Heart right ventricle (tissue), 16 donors: ENCODE results near the gene CES3. TPM values are rescaled to one million over a fixed set of nuclear protein-coding genes. Genes with fewer than 3 reads are reported as not detected.

Experiments used
- ATAC-seq, 8 donors: fragments of 200-7000 bp; cut with Tn5 transposase; one replicate each; pipeline ENCODE4 v1.9.1; 2020; ENCODE audit warnings: mild to moderate bottlenecking in 8 of 8, moderate library complexity in 8 of 8, moderate number of reproducible peaks in 1 of 8
- DNase-seq, 2 donors: peaks; one replicate each; pipeline ENCODE4 v3.0.0-alpha.2; 2020
- H3K27ac ChIP-seq, 10 donors: fragments of 200-600 bp; sonication (generic) in 2 of 10; one replicate each; pipeline versions ENCODE4 v1.5.0 to v1.8.0; 2020 to 2022; ENCODE audit warnings: mild to moderate bottlenecking in 3 of 10
- H3K27me3 ChIP-seq, 7 donors: fragments of 200-600 bp; one replicate each; pipeline ENCODE4 v1.8.0; 2021 to 2022; ENCODE audit warnings: mild to moderate bottlenecking in 2 of 7
- H3K36me3 ChIP-seq, 9 donors: fragments of 200-600 bp; sonication (generic) in 1 of 9; one replicate each; pipeline versions ENCODE4 v1.5.0 to v1.8.0; 2020 to 2022; ENCODE audit warnings: mild to moderate bottlenecking in 2 of 9
- H3K4me1 ChIP-seq, 9 donors: fragments of 200-600 bp; sonication (generic) in 1 of 9; one replicate each; pipeline versions ENCODE4 v1.5.0 to v1.8.0; 2020 to 2022; ENCODE audit warnings: mild to moderate bottlenecking in 4 of 9
- H3K4me3 ChIP-seq, 10 donors: fragments of 200-600 bp; sonication (generic) in 2 of 10; one replicate each; pipeline versions ENCODE4 v1.5.0 to v1.8.0; 2020 to 2022; ENCODE audit warnings: mild to moderate bottlenecking in 7 of 10, moderate library complexity in 2 of 10
- H3K9me3 ChIP-seq, 11 donors: fragments of 200-600 bp in 10 of 11; sonication (generic) in 2 of 11; one replicate each; pipeline versions ENCODE4 v1.5.0 to v1.8.0; 2013 to 2022; ENCODE audit warnings: mild to moderate bottlenecking in 2 of 11, control low read depth in 1 of 11, moderate library complexity in 1 of 11
- WGBS, 2 donors: extraction: QIAGEN DNeasy Blood & Tissue Kit; methylation state at CpG; one replicate each; pipeline ENCODE4 v1.1.7; 2013; ENCODE audit warnings: inconsistent platforms in 1 of 2; 5-methylcytosine and 5-hydroxymethylcytosine counted together
- intact Hi-C, 10 donors: fragments of 100-400 bp; cut with DNase I; formaldehyde crosslinking; loops; one replicate each; pipeline versions ENCODE4 v1.11.1 to v1.14.2; 2022
- polyA plus RNA-seq, 2 donors: library from polyadenylated mRNA; stranded (reverse); fragments of 200-250 nt; gene quantifications; one replicate each; pipeline ENCODE4 v1.2.3, GENCODE V29; 2013
- total RNA-seq, 10 donors: library from RNA; stranded (reverse); fragmentation: NEBNext Ultra II Directional in 3 of 10; extraction: Animal tissue kit (Norgen Biotek cat#: 25700) in 3 of 10; gene quantifications; one replicate each; pipeline versions ENCODE4 v1.2.1 to v1.2.4, GENCODE V29; 2021 to 2023
- TF ChIP-seq, protein P1 (sequence below), 9 donors: fragments of 200-600 bp; sonication (generic) in 2 of 9; IDR thresholded peaks; one replicate each; pipeline versions ENCODE4 v1.5.0 to v1.8.0; 2021 to 2022; ENCODE audit warnings: antibody characterized with exemption in 9 of 9, mild to moderate bottlenecking in 5 of 9, moderate library complexity in 1 of 9
- donor health status: Arrhythmogenic right ventricular cardiomyopathy.
- donor health status: ischemic (EF 13 %, LVEDD 7.1; RV severe dilation, severe dysfunction).
- donor health status: healthy with polysubstance abuse.
- donor health status: DM: no; HTN: yes; CAD: no.
- donor health status: DM: no; HTN: no; CAD: no.
- donor health status: ischemic (EF 25% LVEDD 6.9; RV normal size, moderate dysfunction).
- donor health status: ischemic (EF 25% LVEDD 5.7; RV mildly dilated, moderate dysfunction).
- donor health status: healthy.
- donor health status: DM: yes; HTN: yes; CAD: no.
- donor health status: Ischemic cardiomyopathy.
- donor health status: ischemic (EF 35%, LVEDD 5.7; RV mildly dilated, moderate dysfunction).
- donor health status: nonischemic (EF 11% LVEDD 7.7; RV severe dilation, severe dysfunction).
- donor health status: DM: yes; HTN: yes; CAD: no.
- donor health status: PGD.
- donor health status: ischemic (EF 29% LVEDD 5.4; RV normal size, mild dysfunction).
- donor health status: nonischemic (EF 23%, LVEDD 6.1; RV moderate dilation, normal function).

CES3 gene
- total and polyA plus RNA-seq, 12 donors = 0.07 to 2.8 (median 1.1) TPM

DNA sequence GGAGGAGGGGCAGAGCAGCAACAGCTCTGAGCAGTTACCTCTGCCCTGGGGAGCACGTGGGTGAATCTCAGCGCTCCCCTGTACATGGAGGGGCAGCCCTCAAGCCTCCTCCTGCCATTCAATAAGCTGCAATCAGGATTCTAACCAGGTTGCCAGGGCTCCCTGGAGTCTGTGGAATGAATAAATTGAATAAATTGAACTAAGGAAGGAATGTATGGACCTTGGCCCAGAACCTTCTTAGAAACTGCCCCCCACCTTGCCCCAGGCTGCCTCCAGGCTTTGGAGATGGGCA is 40.8 kb upstream of the CES3 start:
- TF ChIP-seq, protein P1, sequence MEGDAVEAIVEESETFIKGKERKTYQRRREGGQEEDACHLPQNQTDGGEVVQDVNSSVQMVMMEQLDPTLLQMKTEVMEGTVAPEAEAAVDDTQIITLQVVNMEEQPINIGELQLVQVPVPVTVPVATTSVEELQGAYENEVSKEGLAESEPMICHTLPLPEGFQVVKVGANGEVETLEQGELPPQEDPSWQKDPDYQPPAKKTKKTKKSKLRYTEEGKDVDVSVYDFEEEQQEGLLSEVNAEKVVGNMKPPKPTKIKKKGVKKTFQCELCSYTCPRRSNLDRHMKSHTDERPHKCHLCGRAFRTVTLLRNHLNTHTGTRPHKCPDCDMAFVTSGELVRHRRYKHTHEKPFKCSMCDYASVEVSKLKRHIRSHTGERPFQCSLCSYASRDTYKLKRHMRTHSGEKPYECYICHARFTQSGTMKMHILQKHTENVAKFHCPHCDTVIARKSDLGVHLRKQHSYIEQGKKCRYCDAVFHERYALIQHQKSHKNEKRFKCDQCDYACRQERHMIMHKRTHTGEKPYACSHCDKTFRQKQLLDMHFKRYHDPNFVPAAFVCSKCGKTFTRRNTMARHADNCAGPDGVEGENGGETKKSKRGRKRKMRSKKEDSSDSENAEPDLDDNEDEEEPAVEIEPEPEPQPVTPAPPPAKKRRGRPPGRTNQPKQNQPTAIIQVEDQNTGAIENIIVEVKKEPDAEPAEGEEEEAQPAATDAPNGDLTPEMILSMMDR (IDR thresholded peaks at IDR 0.05) = no peak
- Histone ChIP-seq H3K27ac (peak overlapping the region; percentile 44 to 97 (median 84)), H3K4me1 (peaks cover 7 to 61% (median 24%) of the 10 kb centered on the region in 9 donors), H3K4me3 (no peak overlapping the region), H3K27me3 (peaks cover 0 to 49% (median 21%) of the 10 kb centered on the region in 7 donors), H3K36me3 (peaks cover 0 to 14% (median 0%) of the 10 kb centered on the region in 9 donors), H3K9me3 (no peaks in the 10 kb centered on the region)
- no peak for DNase-seq
- 26 to 56% methylated on average over 2 of the region's 2 CpGs for WGBS, 2 donors
- intact Hi-C loops = no loop called here
- peak in 3 of 8 donors; percentile 0 to 21 (median 2) for ATAC-seq

DNA sequence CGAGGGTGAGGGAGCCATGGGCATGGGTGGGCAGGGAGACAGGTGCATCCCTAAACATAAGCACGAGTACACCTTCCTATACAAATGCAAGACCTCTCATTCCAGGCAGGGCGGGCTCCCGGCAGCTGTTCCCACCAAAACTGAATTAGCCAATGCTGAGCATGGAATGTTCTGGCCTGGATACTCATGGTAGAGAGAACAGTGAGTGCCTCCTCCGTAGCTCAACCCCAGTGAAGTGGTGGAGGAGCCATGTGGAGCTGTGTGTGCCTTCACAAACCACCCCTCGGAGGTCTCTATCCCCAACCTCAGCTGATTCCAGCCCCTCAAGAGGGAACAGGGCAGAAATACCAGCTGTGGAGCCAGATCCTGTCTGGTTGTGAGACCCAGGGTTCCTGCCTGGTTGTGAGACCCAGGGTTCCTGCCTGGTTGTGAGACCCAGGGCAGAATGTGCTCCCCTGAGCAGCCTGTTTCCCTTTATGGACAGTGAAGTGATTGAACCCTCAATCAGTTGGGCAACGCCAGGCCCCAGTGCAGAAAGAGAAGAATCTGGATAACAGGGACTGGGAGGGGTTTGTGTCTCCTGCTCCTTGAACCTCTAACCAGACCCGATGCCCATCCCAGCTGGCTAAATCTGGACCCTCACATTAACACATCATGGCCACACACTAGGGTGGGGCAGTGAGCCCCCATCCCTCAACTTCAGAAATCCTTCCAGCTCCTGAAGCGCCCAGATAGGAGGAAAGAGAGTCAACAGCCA is 40.0 kb upstream of the CES3 start:
- no peaks in the 10 kb centered on the region for H3K9me3 ChIP-seq
- intact Hi-C loops = loop anchor here in 1 of 10 donors (1.0 kb wide), 1 partner anchor 15 kb away; no protein-coding TSS in a partner anchor
- H3K4me3 ChIP-seq = peak overlapping the region in 2 of 10 donors; percentile 71 to 73
- TF ChIP-seq, protein P1 (IDR thresholded peaks at IDR 0.05) = no peak
- 48 to 56% methylated on average over 9 of the region's 9 CpGs for WGBS, 2 donors
- no peak for DNase-seq
- H3K27ac ChIP-seq = peak overlapping the region; percentile 77 to 97 (median 90)
- H3K4me1 ChIP-seq = peaks cover 8 to 70% (median 24%) of the 10 kb centered on the region in 9 donors
- peaks cover 0 to 58% (median 21%) of the 10 kb centered on the region in 7 donors for H3K27me3 ChIP-seq
- peaks cover 0 to 14% (median 0%) of the 10 kb centered on the region in 9 donors for H3K36me3 ChIP-seq
- ATAC-seq = peak in 3 of 8 donors; percentile 2 to 72 (median 11)

DNA sequence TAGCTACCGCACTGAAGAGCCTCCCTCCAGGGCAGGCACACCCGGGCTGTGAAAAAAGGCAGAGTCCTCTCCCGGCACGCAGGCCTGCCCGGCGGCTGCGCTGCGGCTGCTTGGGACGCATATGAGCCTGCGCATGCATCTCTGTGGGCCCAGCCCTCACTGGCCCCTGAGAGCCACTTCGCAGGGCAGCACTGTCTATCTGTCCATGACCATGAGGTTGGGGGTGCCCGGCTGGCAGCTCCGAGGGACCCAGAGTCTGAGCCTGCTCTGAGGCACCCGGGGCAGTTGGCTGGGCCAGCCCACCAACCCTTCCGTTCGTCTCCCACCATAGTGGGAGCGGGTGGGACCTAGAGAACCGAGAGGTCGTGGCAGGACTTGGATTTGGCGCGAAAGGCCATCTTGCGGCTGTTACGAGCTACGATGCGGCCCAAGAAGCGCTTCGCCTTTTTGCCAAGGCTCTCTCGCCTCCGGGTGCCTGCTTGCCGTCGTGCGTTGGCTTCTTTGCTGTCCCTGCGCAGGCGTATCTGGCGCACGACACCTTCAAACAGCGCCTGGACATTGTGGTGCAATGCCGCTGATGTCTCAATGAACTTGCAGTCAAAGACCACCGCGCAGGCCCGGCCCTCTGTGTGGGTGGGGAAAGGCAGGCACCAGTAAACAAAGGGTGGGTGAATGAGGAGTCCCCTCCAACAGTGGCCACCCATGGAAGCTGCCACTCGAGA is 39.2 kb upstream of the CES3 start:
- H3K27me3 ChIP-seq = peaks cover 0 to 63% (median 21%) of the 10 kb centered on the region in 7 donors
- DNase-seq (no peak), ATAC-seq (peak in 1 of 8 donors; percentile 1)
- H3K4me1 ChIP-seq = peaks cover 8 to 77% (median 29%) of the 10 kb centered on the region in 9 donors
- TF ChIP-seq, protein P1 (IDR thresholded peaks at IDR 0.05) = no peak
- no peaks in the 10 kb centered on the region for H3K9me3 ChIP-seq
- intact Hi-C loops = loop anchor here in 1 of 10 donors (1.0 kb wide), 1 partner anchor 16 kb away; no protein-coding TSS in a partner anchor
- WGBS, 2 donors = 54% methylated on average over 42 of the region's 42 CpGs
- H3K27ac ChIP-seq = peak overlapping the region; percentile 77 to 97 (median 90)
- peaks cover 0 to 14% (median 0%) of the 10 kb centered on the region in 9 donors for H3K36me3 ChIP-seq
- peak overlapping the region in 8 of 10 donors; percentile 56 to 79 (median 69) for H3K4me3 ChIP-seq

DNA sequence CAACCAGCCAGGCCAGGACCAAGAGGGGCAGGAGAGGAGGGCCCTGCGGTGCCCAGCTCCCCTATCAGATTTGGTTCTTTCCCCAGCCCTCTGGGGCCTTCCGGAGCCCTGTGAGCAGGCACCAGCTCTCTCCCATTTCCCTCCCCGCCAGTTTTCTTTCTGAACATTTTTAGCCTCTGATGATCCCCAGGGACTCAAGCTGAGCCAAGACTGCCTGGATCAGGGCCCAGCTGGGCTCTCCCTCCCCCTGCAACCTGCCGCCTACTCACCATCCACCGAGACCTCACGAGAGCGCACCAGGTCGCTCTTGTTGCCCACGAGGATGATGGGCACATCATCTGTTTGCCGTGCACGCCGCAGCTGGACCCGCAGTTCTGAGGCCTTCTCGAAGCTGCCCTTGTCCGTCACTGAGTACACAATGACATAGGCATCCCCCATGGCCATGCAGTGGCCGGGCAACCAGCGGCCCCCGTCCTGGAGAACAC is 37.8 kb upstream of the CES3 start:
- Histone ChIP-seq H3K27me3 (peaks cover 0 to 63% (median 21%) of the 10 kb centered on the region in 7 donors), H3K4me1 (peaks cover 10 to 91% (median 41%) of the 10 kb centered on the region in 9 donors), H3K36me3 (peaks cover 0 to 14% (median 0%) of the 10 kb centered on the region in 9 donors), H3K4me3 (peak overlapping the region; percentile 44 to 79 (median 68)), H3K9me3 (no peaks in the 10 kb centered on the region), H3K27ac (peak overlapping the region; percentile 77 to 97 (median 90))
- TF ChIP-seq, protein P1 (IDR thresholded peaks at IDR 0.05) = no peak
- WGBS, 2 donors = 20 to 32% methylated on average over 18 of the region's 18 CpGs
- DNase-seq = peak; percentile 67 to 78
- intact Hi-C loops = loop anchor here in 1 of 10 donors (1.0 kb wide), 1 partner anchor 20 kb away; no protein-coding TSS in a partner anchor
- ATAC-seq = peak in 7 of 8 donors; percentile 12 to 51 (median 31)
